Measurements from ENCODE around the gene ARID1B. TPM values are rescaled to one million over a fixed set of nuclear protein-coding genes. Genes with fewer than 3 reads are reported as not detected.
A peak's percentile ranks its signal among the peaks of the same experiment; 100 is the strongest.

The ARID1B gene
- total RNA-seq, result 10 to 100 TPM; 67.6 to 69.5 TPM
- polyA plus RNA-seq (ENCODE audit: insufficient read length in 6 of 6), result 100 to 1,000 TPM in 4 of 6 donors, 10 to 100 TPM in 2; 96.2 to 102 (median 101) TPM
- long read RNA-seq, donor 1, full-length matches to known transcripts, result 123 of 147 reads
- long read RNA-seq, donor 1, partial matches to known transcripts, result 24 of 147 reads
- long read RNA-seq, donor 1, other reads (novel, unspliced or antisense), result 0 of 147 reads
- long read RNA-seq, donor 2, full-length matches to known transcripts, result 117 of 144 reads
- long read RNA-seq, donor 2, partial matches to known transcripts, result 27 of 144 reads
- long read RNA-seq, donor 2, other reads (novel, unspliced or antisense), result 0 of 144 reads
- long read RNA-seq, donor 3, full-length matches to known transcripts, result 50 of 50 reads
- long read RNA-seq, donor 3, partial matches to known transcripts, result 0 of 50 reads
- long read RNA-seq, donor 3, other reads (novel, unspliced or antisense), result 0 of 50 reads
- long read RNA-seq, donor 4, full-length matches to known transcripts, result 1 of 1 reads
- long read RNA-seq, donor 4, partial matches to known transcripts, result 0 of 1 reads
- long read RNA-seq, donor 4, other reads (novel, unspliced or antisense), result 0 of 1 reads
- long read RNA-seq, donor 5, full-length matches to known transcripts, result 88 of 106 reads
- long read RNA-seq, donor 5, partial matches to known transcripts, result 18 of 106 reads
- long read RNA-seq, donor 5, other reads (novel, unspliced or antisense), result 0 of 106 reads
- long read RNA-seq, donor 6, full-length matches to known transcripts, result 48 of 56 reads
- long read RNA-seq, donor 6, partial matches to known transcripts, result 8 of 56 reads
- long read RNA-seq, donor 6, other reads (novel, unspliced or antisense), result 0 of 56 reads
- long read RNA-seq, donor 7, full-length matches to known transcripts, result 23 of 23 reads
- long read RNA-seq, donor 7, partial matches to known transcripts, result 0 of 23 reads
- long read RNA-seq, donor 7, other reads (novel, unspliced or antisense), result 0 of 23 reads
- long read RNA-seq, donor 8, full-length matches to known transcripts, result 65 of 80 reads
- long read RNA-seq, donor 8, partial matches to known transcripts, result 15 of 80 reads
- long read RNA-seq, donor 8, other reads (novel, unspliced or antisense), result 0 of 80 reads
- long read RNA-seq, donor 9, full-length matches to known transcripts, result 2 of 2 reads
- long read RNA-seq, donor 9, partial matches to known transcripts, result 0 of 2 reads
- long read RNA-seq, donor 9, other reads (novel, unspliced or antisense), result 0 of 2 reads
- long read RNA-seq, donor 10, full-length matches to known transcripts, result 1 of 3 reads
- long read RNA-seq, donor 10, partial matches to known transcripts, result 1 of 3 reads
- long read RNA-seq, donor 10, other reads (novel, unspliced or antisense), result 1 of 3 reads
- long read RNA-seq, donor 11, full-length matches to known transcripts, result 113 of 123 reads
- long read RNA-seq, donor 11, partial matches to known transcripts, result 10 of 123 reads
- long read RNA-seq, donor 11, other reads (novel, unspliced or antisense), result 0 of 123 reads
- long read RNA-seq, donor 12, full-length matches to known transcripts, result 63 of 73 reads
- long read RNA-seq, donor 12, partial matches to known transcripts, result 10 of 73 reads
- long read RNA-seq, donor 12, other reads (novel, unspliced or antisense), result 0 of 73 reads

GRCh38 chr6:156776840-156777576 lies at the start of gene ARID1B:
TSS of gene ARID1B (plus strand) at chr6:156777378. CDS start at chr6:156777681, 303 bp downstream.
- TF ChIP-seq CTCF (IDR thresholded peaks at IDR 0.05), result no peak
- no peaks in the 10 kb centered on the region for H3K9me3 ChIP-seq
- H3K27me3 ChIP-seq, result no peaks in the 10 kb centered on the region
- H3K27ac ChIP-seq, result peak within 1 kb of the TSS; percentile 95 to 100
- ATAC-seq, result peak; percentile 66
- peaks cover 7 to 40% of the 10 kb centered on the region in 2 donors for H3K4me1 ChIP-seq
- intact Hi-C loops (cut with DNase I), result loop anchor here in 1 of 2 donors (5.0 kb wide), 1 partner anchor 90 kb away; no protein-coding TSS in a partner anchor
- peak; percentile 81 to 94 (median 83) for DNase-seq
- peak within 1 kb of the TSS; percentile 56 to 72 for H3K4me3 ChIP-seq
- no peaks in the 10 kb centered on the region for H3K36me3 ChIP-seq

- Histone ChIP-seq H3K9me3 (no peaks in the 10 kb centered on the region), H3K4me1 (no peaks in the 10 kb centered on the region), H3K36me3 (no peaks in the 10 kb centered on the region), H3K4me3 (no peak overlapping the region), H3K27ac (no peak overlapping the region), H3K27me3 (no peaks in the 10 kb centered on the region)
- no peak for ATAC-seq
- no peak for DNase-seq
- intact Hi-C loops (cut with DNase I), result no loop called here
- no peak for TF ChIP-seq CTCF (IDR thresholded peaks at IDR 0.05)
Measured at GRCh38 chr6:156727715-156728385, 49.3 kb upstream of the ARID1B start.

GRCh38 chr6:156729248-156729647 lies 47.9 kb upstream of the ARID1B start:
- Histone ChIP-seq H3K9me3 (no peaks in the 10 kb centered on the region), H3K4me3 (no peak overlapping the region), H3K4me1 (no peaks in the 10 kb centered on the region), H3K27me3 (no peaks in the 10 kb centered on the region), H3K27ac (no peak overlapping the region), H3K36me3 (no peaks in the 10 kb centered on the region)
- TF ChIP-seq CTCF (IDR thresholded peaks at IDR 0.05), result no peak
- intact Hi-C loops (cut with DNase I), result no loop called here
- ATAC-seq, result no peak
- DNase-seq, result no peak

GRCh38 chr6:156731396-156731795 lies 45.8 kb upstream of the ARID1B start:
- ATAC-seq, result no peak
- Histone ChIP-seq H3K4me1 (no peaks in the 10 kb centered on the region), H3K27ac (no peak overlapping the region), H3K36me3 (no peaks in the 10 kb centered on the region), H3K27me3 (no peaks in the 10 kb centered on the region), H3K9me3 (no peaks in the 10 kb centered on the region), H3K4me3 (no peak overlapping the region)
- intact Hi-C loops (cut with DNase I), result no loop called here
- no peak for TF ChIP-seq CTCF (IDR thresholded peaks at IDR 0.05)
- no peak for DNase-seq
